ENCODE results near the gene ZBTB4. TPM values are rescaled to one million over a fixed set of nuclear protein-coding genes. Genes with fewer than 3 reads are reported as not detected.

ZBTB4 gene
- total and polyA plus RNA-seq, 9 of the 15 experiments (the other 6 are each of a cell fraction or from before 2014, with no cell fraction given) = 0.92 to 6.9 (median 3.3) TPM

GRCh38 chr17:7442142-7442541 is 37.3 kb downstream of the ZBTB4 start:
- no peak for FAIRE-seq

GRCh38 chr17:7441266-7441665 is 38.2 kb downstream of the ZBTB4 start:
- H4K20me1 ChIP-seq (replicated peaks; ENCODE audit: control insufficient read depth, insufficient read depth, low read length) = no peaks in the 10 kb centered on the region
- DNase-seq (ENCODE audit: extremely low read depth in 1 of 4, low spot score in 3 of 4) (no peak), ATAC-seq (no peak), FAIRE-seq (no peak)
- H3K9me3 ChIP-seq (replicated peaks; ENCODE audit: control insufficient read depth, insufficient read depth, low read depth, low read length) = no peaks in the 10 kb centered on the region
- H3K27me3 ChIP-seq (ENCODE audit: control insufficient read depth in 2 of 2, insufficient read depth in 2 of 2, low read length in 2 of 2) = no peaks in the 10 kb centered on the region
- peaks cover 5% of the 10 kb centered on the region; the same call in 2 of the 3 replicates for H3K79me2 ChIP-seq (ENCODE audit: control insufficient read depth, insufficient read depth, low read length)
- no peak overlapping the region for H2AFZ ChIP-seq (ENCODE audit: low read depth, low read length)
- H3K9me1 ChIP-seq (ENCODE audit: control insufficient read depth, insufficient read depth, low read length) = peaks cover 3% of the 10 kb centered on the region
- in situ Hi-C loops (cut with MboI) (no loop called here), intact Hi-C loops (cut with micrococcal nuclease) (no loop called here)
- no peaks in the 10 kb centered on the region for H3K36me3 ChIP-seq (ENCODE audit: control insufficient read depth, insufficient read depth, low read length)
- H3K4me1 ChIP-seq (replicated peaks in 1 of 2; ENCODE audit: control insufficient read depth in 2 of 2, insufficient read depth in 2 of 2, low read length in 2 of 2) = peaks cover 17 to 74% of the 10 kb centered on the region in 2 experiments; a peak in 4 of 5 replicates
- ChIA-PET CTCF (ENCODE audit: low intra/inter-chr PET ratio) (no interaction called here), POLR2A (interaction anchor here (0.8 to 2.0 kb wide), 4 partner anchors 36 to 45 kb away, joined by 4 to 8 read pairs (median 6); partner anchors contain the start of genes POLR2A and ZBTB4)
- no peak overlapping the region for H3K4me3 ChIP-seq
- no TSS peak for BruUV-seq (replicated peaks)
- no peak overlapping the region; the same call in 2 of the 3 replicates for H3K27ac ChIP-seq (ENCODE audit: extremely low read depth, low read depth, low read length)
- H3K4me2 ChIP-seq (ENCODE audit: insufficient read depth, low read length) = no peak overlapping the region
- no peak overlapping the region; a peak in 1 of 4 replicates for H3K9ac ChIP-seq (ENCODE audit: insufficient read depth in 1 of 2, low read depth in 2 of 2, low read length in 2 of 2)
- 50% methylated on average over 1 of the region's 7 CpGs for WGBS (ENCODE audit: insufficient coverage, low coverage, missing lambda C conversion rate)
- TF ChIP-seq ZNF274 (IDR thresholded peaks at IDR 0.05; ENCODE audit: borderline replicate concordance, low read depth, low read length) = no peak
- no peak for TF ChIP-seq TAL1 (IDR thresholded peaks at IDR 0.05)
- no peak for TF ChIP-seq STAT5A (IDR thresholded peaks at IDR 0.05; ENCODE audit: borderline replicate concordance, low read length)

More at GRCh38 chr17:7442142-7442541, 37.3 kb downstream of the ZBTB4 start:
- Histone ChIP-seq H3K4me1 (replicated peaks in 1 of 2; ENCODE audit: control insufficient read depth in 2 of 2, insufficient read depth in 2 of 2, low read length in 2 of 2) (peaks cover 18 to 73% of the 10 kb centered on the region in 2 experiments; a peak in 4 of 5 replicates), H4K20me1 (replicated peaks; ENCODE audit: control insufficient read depth, insufficient read depth, low read length) (no peaks in the 10 kb centered on the region), H3K9me1 (ENCODE audit: control insufficient read depth, insufficient read depth, low read length) (peaks cover 3% of the 10 kb centered on the region), H3K36me3 (ENCODE audit: control insufficient read depth, insufficient read depth, low read length) (no peaks in the 10 kb centered on the region), H3K9me3 (replicated peaks; ENCODE audit: control insufficient read depth, insufficient read depth, low read depth, low read length) (no peaks in the 10 kb centered on the region), H3K9ac (ENCODE audit: insufficient read depth in 1 of 2, low read depth in 2 of 2, low read length in 2 of 2) (peak overlapping the region in 1 of 2 experiments; percentile 17; a peak in 1 of 4 replicates), H3K27ac (ENCODE audit: extremely low read depth, low read depth, low read length) (no peak overlapping the region), H3K27me3 (ENCODE audit: control insufficient read depth in 2 of 2, insufficient read depth in 2 of 2, low read length in 2 of 2) (no peaks in the 10 kb centered on the region), H3K4me3 (no peak overlapping the region), H3K4me2 (ENCODE audit: insufficient read depth, low read length) (no peak overlapping the region), H3K79me2 (ENCODE audit: control insufficient read depth, insufficient read depth, low read length) (no peaks in the 10 kb centered on the region; the same call in 2 of the 3 replicates), H2AFZ (ENCODE audit: low read depth, low read length) (no peak overlapping the region)
- peak in 1 of 2 experiments; percentile 76; a peak in 2 of 4 replicates for TF ChIP-seq KDM1A (IDR thresholded peaks at IDR 0.05)
- no peak for TF ChIP-seq SMAD4 (CRISPR knock-in tag; conservative IDR thresholded peaks at IDR 0.05)
- peak; percentile 20; the same call in 1 of the 2 replicates for TF ChIP-seq NFIC (IDR thresholded peaks at IDR 0.05)
- TF ChIP-seq BCOR (IDR thresholded peaks at IDR 0.05) = 0 out of 2 replicates have a peak, but pooled peaks have one; percentile 37
- TF ChIP-seq XRCC5 (IDR thresholded peaks at IDR 0.05; ENCODE audit: low read depth, low read length) = no peak
- no peak for TF ChIP-seq ZNF551 (CRISPR knock-in tag; IDR thresholded peaks at IDR 0.05)
- TF ChIP-seq ZNF121 (CRISPR knock-in tag; conservative IDR thresholded peaks at IDR 0.05) = peak; percentile 82
- no peak for TF ChIP-seq RBM22 (IDR thresholded peaks at IDR 0.05; ENCODE audit: low read depth, low read length, poor library complexity, severe bottlenecking)
- ChIA-PET POLR2A (interaction anchor here (0.5 to 2.0 kb wide), 5 partner anchors 35 to 410 kb away, joined by 3 to 8 read pairs (median 3); partner anchors contain the start of genes POLR2A and SAT2), CTCF (ENCODE audit: low intra/inter-chr PET ratio) (no interaction called here)
- in situ Hi-C loops (cut with MboI) = no loop called here
- intact Hi-C loops (cut with micrococcal nuclease) = no loop called here
- BruUV-seq (replicated peaks) = no TSS peak
- no CpG with 5 or more reads among the region's 2 CpGs for WGBS (ENCODE audit: insufficient coverage, low coverage, missing lambda C conversion rate)
- ATAC-seq = no peak
- no peak for DNase-seq (ENCODE audit: extremely low read depth in 1 of 4, low spot score in 3 of 4)
